OCI-LY7 (cell line): ENCODE data around the gene XRCC3. TPM values are rescaled to one million over a fixed set of nuclear protein-coding genes. Genes with fewer than 3 reads are reported as not detected.

Experiments
- BruUV-seq: library from RNA; stranded (reverse); fragments of 400-500 nt; replicated peaks from 2 replicates; lab custom pipeline; 2021; lab: Mats Ljungman, UMichigan
- CTCF ChIA-PET: fragments of 300-600 bp; sonication (Branson Sonifier 250); formaldehyde crosslinking; loops from one replicate; lab custom pipeline; 2022; ENCODE audit warnings: antibody characterized with exemption; ENCODE audit not compliant: unreplicated experiment; lab: Charles Lee
- POLR2A ChIA-PET: fragments of 300-600 bp; sonication (Branson Sonifier 250); formaldehyde crosslinking; loops from one replicate; lab custom pipeline; 2022; ENCODE audit warnings: antibody characterized with exemption; lab: Charles Lee
- DNase-seq: peaks from one replicate; pipeline ENCODE4 v3.0.0-alpha.2; 2015; ENCODE audit warnings: low spot score
- H2AFZ ChIP-seq: fragments of 200-600 bp; sonication (generic), shearing (Covaris generic); 2 replicates; pipeline ENCODE4 v1.6.1; 2014; ENCODE audit warnings: mild to moderate bottlenecking, antibody characterized with exemption, low read length, moderate library complexity
- H3K27ac ChIP-seq: fragments of 200-600 bp; sonication (generic); 2 replicates; pipeline ENCODE4 v1.5.1; 2014; ENCODE audit warnings: mixed run types, low read depth, mild to moderate bottlenecking, moderate library complexity, low read length, inconsistent platforms; ENCODE audit not compliant: poor library complexity, severe bottlenecking
- H3K36me3 ChIP-seq: fragments of 200-600 bp; sonication (generic); 2 replicates; pipeline ENCODE4 v1.6.1; 2014; ENCODE audit warnings: mild to moderate bottlenecking, antibody characterized with exemption, low read length, moderate library complexity, mixed read lengths; ENCODE audit not compliant: insufficient read depth
- H3K4me1 ChIP-seq: fragments of 200-600 bp; sonication (generic); 2 replicates; pipeline ENCODE4 v1.5.1; 2014; ENCODE audit warnings: mild to moderate bottlenecking, low read length; ENCODE audit not compliant: insufficient read depth, poor library complexity, severe bottlenecking
- H3K4me2 ChIP-seq: fragments of 200-600 bp; sonication (generic); 2 replicates; pipeline ENCODE4 v1.6.1; 2014; ENCODE audit warnings: mild to moderate bottlenecking, low read length
- H3K4me3 ChIP-seq: fragments of 200-600 bp; sonication (generic); 2 replicates; pipeline ENCODE4 v1.5.1; 2014; ENCODE audit warnings: mild to moderate bottlenecking, low read depth, low read length; ENCODE audit not compliant: poor library complexity, severe bottlenecking
- H3K79me2 ChIP-seq: fragments of 200-600 bp; sonication (generic); 2 replicates; pipeline ENCODE4 v1.6.1; 2016; ENCODE audit warnings: low read depth, mild to moderate bottlenecking, low read length, moderate library complexity, mixed read lengths; ENCODE audit not compliant: insufficient read depth
- H3K9me2 ChIP-seq: fragments of 200-600 bp; sonication (generic); 2 replicates; pipeline ENCODE4 v1.6.1; 2016; ENCODE audit warnings: mild to moderate bottlenecking, low read length, mixed read lengths; ENCODE audit not compliant: insufficient read depth
- H3K9me3 ChIP-seq: fragments of 200-600 bp; sonication (generic); 2 replicates; pipeline ENCODE4 v1.6.1; 2014; ENCODE audit warnings: mild to moderate bottlenecking, mixed run types, low read length, mixed read lengths
- H4K20me1 ChIP-seq: fragments of 200-600 bp; sonication (generic); 2 replicates; pipeline ENCODE4 v1.6.1; 2014; ENCODE audit warnings: mild to moderate bottlenecking, antibody characterized with exemption, low read length, moderate library complexity, mixed read lengths; ENCODE audit not compliant: insufficient read depth
- EZH2phosphoT487 ChIP-seq: fragments of 200-600 bp; sonication (generic); IDR thresholded peaks from 2 replicates; pipeline ENCODE4 v1.6.1; 2018; ENCODE audit warnings: low read depth, borderline replicate concordance, mild to moderate bottlenecking, mixed run types, antibody characterized with exemption, low read length, moderate library complexity, mixed read lengths
- intact Hi-C: fragments of 100-400 bp; cut with micrococcal nuclease; formaldehyde crosslinking; loops from one replicate; pipeline ENCODE4 v1.10.0; 2022; ENCODE audit not compliant: unreplicated experiment
- total RNA-seq, 2 experiments: library from RNA; depleted of rRNA in 1 of 2; stranded (reverse); fragments of >200 nt in 1 of 2; shearing (Covaris generic) in 1 of 2; gene quantifications; 2 replicates each; pipeline ENCODE4 v1.2.3, GENCODE V29; 2014 to 2022
- TF ChIP-seq, protein P1 (sequence below): fragments of 200-600 bp; sonication (generic); conservative IDR thresholded peaks from 2 replicates; pipeline ENCODE4 v1.5.1; 2014; ENCODE audit warnings: mild to moderate bottlenecking, antibody characterized with exemption, low read length, moderate library complexity, mixed read lengths

The XRCC3 gene
- total RNA-seq, 2 experiments from 2014 or later = 83.3 to 130 TPM

GRCh38 chr14:103762541-103762940, 47.3 kb upstream of the XRCC3 start:
- no TSS peak for BruUV-seq
- no peaks in the 10 kb centered on the region for H3K79me2 ChIP-seq
- H3K4me2 ChIP-seq = no peak overlapping the region
- peaks cover 8% of the 10 kb centered on the region for H3K4me1 ChIP-seq
- no peaks in the 10 kb centered on the region for H4K20me1 ChIP-seq
- H3K9me2 ChIP-seq = no peaks in the 10 kb centered on the region
- no peaks in the 10 kb centered on the region for H3K36me3 ChIP-seq
- CTCF ChIA-PET = no interaction called here
- intact Hi-C loops = no loop called here
- POLR2A ChIA-PET = interaction anchor here (0.7 kb wide), 1 partner anchor 15 kb away, joined by 3 read pairs; no protein-coding TSS in a partner anchor
- H2AFZ ChIP-seq = no peak overlapping the region
- no peak overlapping the region for H3K4me3 ChIP-seq
- no peaks in the 10 kb centered on the region for H3K9me3 ChIP-seq
- DNase-seq = no peak
- TF ChIP-seq EZH2phosphoT487 = no peak
- TF ChIP-seq, protein P1, sequence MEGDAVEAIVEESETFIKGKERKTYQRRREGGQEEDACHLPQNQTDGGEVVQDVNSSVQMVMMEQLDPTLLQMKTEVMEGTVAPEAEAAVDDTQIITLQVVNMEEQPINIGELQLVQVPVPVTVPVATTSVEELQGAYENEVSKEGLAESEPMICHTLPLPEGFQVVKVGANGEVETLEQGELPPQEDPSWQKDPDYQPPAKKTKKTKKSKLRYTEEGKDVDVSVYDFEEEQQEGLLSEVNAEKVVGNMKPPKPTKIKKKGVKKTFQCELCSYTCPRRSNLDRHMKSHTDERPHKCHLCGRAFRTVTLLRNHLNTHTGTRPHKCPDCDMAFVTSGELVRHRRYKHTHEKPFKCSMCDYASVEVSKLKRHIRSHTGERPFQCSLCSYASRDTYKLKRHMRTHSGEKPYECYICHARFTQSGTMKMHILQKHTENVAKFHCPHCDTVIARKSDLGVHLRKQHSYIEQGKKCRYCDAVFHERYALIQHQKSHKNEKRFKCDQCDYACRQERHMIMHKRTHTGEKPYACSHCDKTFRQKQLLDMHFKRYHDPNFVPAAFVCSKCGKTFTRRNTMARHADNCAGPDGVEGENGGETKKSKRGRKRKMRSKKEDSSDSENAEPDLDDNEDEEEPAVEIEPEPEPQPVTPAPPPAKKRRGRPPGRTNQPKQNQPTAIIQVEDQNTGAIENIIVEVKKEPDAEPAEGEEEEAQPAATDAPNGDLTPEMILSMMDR = no peak
- no peak overlapping the region for H3K27ac ChIP-seq

- POLR2A ChIA-PET = interaction anchor here (0.7 kb wide), 1 partner anchor 14 kb away, joined by 3 read pairs; no protein-coding TSS in a partner anchor
- intact Hi-C loops = no loop called here
- Histone ChIP-seq H3K9me2 (no peaks in the 10 kb centered on the region), H2AFZ (no peak overlapping the region), H3K79me2 (no peaks in the 10 kb centered on the region), H4K20me1 (no peaks in the 10 kb centered on the region), H3K4me2 (no peak overlapping the region), H3K9me3 (no peaks in the 10 kb centered on the region), H3K4me3 (no peak overlapping the region), H3K4me1 (peaks cover 8% of the 10 kb centered on the region), H3K27ac (no peak overlapping the region), H3K36me3 (no peaks in the 10 kb centered on the region)
- TF ChIP-seq EZH2phosphoT487 = no peak
- TF ChIP-seq, protein P1 = no peak
- CTCF ChIA-PET = no interaction called here
- DNase-seq = no peak
- BruUV-seq = no TSS peak
These were observed 46.8 kb upstream of the XRCC3 start for GRCh38 chr14:103762036-103762435.

- ChIA-PET CTCF (interaction anchor here (0.6 kb wide), 1 partner anchor 1624 kb away, joined by 3 read pairs; no protein-coding TSS in a partner anchor), POLR2A (no interaction called here)
- no TSS peak for BruUV-seq
- Histone ChIP-seq H3K9me3 (no peaks in the 10 kb centered on the region), H4K20me1 (no peaks in the 10 kb centered on the region), H3K36me3 (no peaks in the 10 kb centered on the region), H3K4me3 (no peak overlapping the region), H2AFZ (no peak overlapping the region), H3K4me2 (no peak overlapping the region), H3K79me2 (no peaks in the 10 kb centered on the region), H3K9me2 (no peaks in the 10 kb centered on the region), H3K4me1 (no peaks in the 10 kb centered on the region), H3K27ac (no peak overlapping the region)
- TF ChIP-seq, protein P1 = no peak
- TF ChIP-seq EZH2phosphoT487 = no peak
- no peak for DNase-seq
- intact Hi-C loops = no loop called here
These were observed 43.0 kb upstream of the XRCC3 start for GRCh38 chr14:103758059-103758776.
